Calu3 (cell line): ENCODE results near the gene ATP8A2. TPM values are rescaled to one million over a fixed set of nuclear protein-coding genes. Genes with fewer than 3 reads are reported as not detected.
"Not testable (repeated sequence)": the region's sequence is repeated elsewhere in the genome, so short reads cannot be mapped to it uniquely, and the experiment has no call there.

ENCODE experiments used
- BruUV-seq: library from RNA; stranded (reverse); fragments of 400-500 nt; replicated peaks from 2 replicates; lab custom pipeline; 2021; lab: Mats Ljungman, UMichigan
- CTCF ChIA-PET: fragments of 300-600 bp; sonication (Branson Sonifier 250); formaldehyde crosslinking; loops from one replicate; lab custom pipeline; 2022; ENCODE audit warnings: antibody characterized with exemption; lab: Charles Lee
- DNase-seq: peaks from one replicate; pipeline ENCODE4 v3.0.0; 2022
- H3K27ac Mint-ChIP-seq: one replicate; pipeline ENCODE4 v1.8.0; 2022; ENCODE audit warnings: mixed read lengths; ENCODE audit not compliant: unreplicated experiment
- H3K27me3 Mint-ChIP-seq: one replicate; pipeline ENCODE4 v1.8.0; 2022; ENCODE audit warnings: mixed read lengths; ENCODE audit not compliant: unreplicated experiment
- H3K36me3 Mint-ChIP-seq: one replicate; pipeline ENCODE4 v1.8.0; 2022; ENCODE audit warnings: mild to moderate bottlenecking, moderate library complexity, mixed read lengths; ENCODE audit not compliant: insufficient read depth, unreplicated experiment
- H3K4me1 Mint-ChIP-seq: one replicate; pipeline ENCODE4 v1.8.0; 2022; ENCODE audit warnings: mild to moderate bottlenecking, low read depth, mixed read lengths; ENCODE audit not compliant: unreplicated experiment
- H3K4me3 Mint-ChIP-seq: one replicate; pipeline ENCODE4 v1.8.0; 2022; ENCODE audit warnings: mild to moderate bottlenecking, low read depth, moderate library complexity, mixed read lengths; ENCODE audit not compliant: unreplicated experiment
- H3K9me3 Mint-ChIP-seq: one replicate; pipeline ENCODE4 v1.8.0; 2022; ENCODE audit warnings: low read depth, mixed read lengths; ENCODE audit not compliant: unreplicated experiment
- intact Hi-C: fragments of 100-400 bp; cut with micrococcal nuclease; formaldehyde crosslinking; loops from one replicate; pipeline ENCODE4 v1.10.0; 2022; ENCODE audit not compliant: unreplicated experiment
- total RNA-seq: library from RNA; stranded (reverse); gene quantifications from 2 replicates; pipeline ENCODE4 v1.2.3, GENCODE V29; 2022
- TF ChIP-seq, protein P1 (sequence below): fragments of 200-600 bp; IDR thresholded peaks from one replicate; pipeline ENCODE4 v1.8.0; 2022; ENCODE audit warnings: antibody characterized with exemption; ENCODE audit not compliant: unreplicated experiment

Gene ATP8A2
- total RNA-seq, 1 experiment from 2014 or later: 0.05 TPM

DNA sequence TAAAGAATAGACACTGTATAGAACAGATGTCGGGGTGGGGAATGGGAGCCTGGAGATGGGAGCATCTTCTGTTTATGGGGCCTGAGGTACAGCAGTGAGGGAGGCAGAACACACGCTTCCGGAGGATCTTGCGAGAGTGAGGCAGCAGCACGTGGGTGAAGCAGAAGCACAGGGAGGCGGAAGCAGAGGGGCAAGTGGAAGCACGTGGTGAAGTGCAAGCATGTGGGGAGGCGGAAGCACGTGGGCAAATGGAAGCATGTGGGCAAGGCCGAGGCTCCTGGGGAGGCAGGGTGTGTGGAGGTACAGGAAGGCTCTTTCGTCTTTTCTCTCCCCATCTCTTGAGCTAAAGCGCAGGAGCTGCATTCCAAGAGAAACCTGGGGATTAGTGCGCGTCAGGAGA lies 198.4 kb downstream of the ATP8A2 start:
- Mint-ChIP-seq H3K9me3 (no peaks in the 10 kb centered on the region), H3K27me3 (peaks cover 80% of the 10 kb centered on the region), H3K27ac (no peak overlapping the region), H3K36me3 (no peaks in the 10 kb centered on the region), H3K4me1 (no peaks in the 10 kb centered on the region), H3K4me3 (no peak overlapping the region)
- DNase-seq: no peak
- no TSS peak for BruUV-seq
- TF ChIP-seq, protein P1, sequence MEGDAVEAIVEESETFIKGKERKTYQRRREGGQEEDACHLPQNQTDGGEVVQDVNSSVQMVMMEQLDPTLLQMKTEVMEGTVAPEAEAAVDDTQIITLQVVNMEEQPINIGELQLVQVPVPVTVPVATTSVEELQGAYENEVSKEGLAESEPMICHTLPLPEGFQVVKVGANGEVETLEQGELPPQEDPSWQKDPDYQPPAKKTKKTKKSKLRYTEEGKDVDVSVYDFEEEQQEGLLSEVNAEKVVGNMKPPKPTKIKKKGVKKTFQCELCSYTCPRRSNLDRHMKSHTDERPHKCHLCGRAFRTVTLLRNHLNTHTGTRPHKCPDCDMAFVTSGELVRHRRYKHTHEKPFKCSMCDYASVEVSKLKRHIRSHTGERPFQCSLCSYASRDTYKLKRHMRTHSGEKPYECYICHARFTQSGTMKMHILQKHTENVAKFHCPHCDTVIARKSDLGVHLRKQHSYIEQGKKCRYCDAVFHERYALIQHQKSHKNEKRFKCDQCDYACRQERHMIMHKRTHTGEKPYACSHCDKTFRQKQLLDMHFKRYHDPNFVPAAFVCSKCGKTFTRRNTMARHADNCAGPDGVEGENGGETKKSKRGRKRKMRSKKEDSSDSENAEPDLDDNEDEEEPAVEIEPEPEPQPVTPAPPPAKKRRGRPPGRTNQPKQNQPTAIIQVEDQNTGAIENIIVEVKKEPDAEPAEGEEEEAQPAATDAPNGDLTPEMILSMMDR: no peak
- CTCF ChIA-PET: no interaction called here
- intact Hi-C loops: loop anchor here (10.0 kb wide), 1 partner anchor 255 kb away; no protein-coding TSS in a partner anchor

DNA sequence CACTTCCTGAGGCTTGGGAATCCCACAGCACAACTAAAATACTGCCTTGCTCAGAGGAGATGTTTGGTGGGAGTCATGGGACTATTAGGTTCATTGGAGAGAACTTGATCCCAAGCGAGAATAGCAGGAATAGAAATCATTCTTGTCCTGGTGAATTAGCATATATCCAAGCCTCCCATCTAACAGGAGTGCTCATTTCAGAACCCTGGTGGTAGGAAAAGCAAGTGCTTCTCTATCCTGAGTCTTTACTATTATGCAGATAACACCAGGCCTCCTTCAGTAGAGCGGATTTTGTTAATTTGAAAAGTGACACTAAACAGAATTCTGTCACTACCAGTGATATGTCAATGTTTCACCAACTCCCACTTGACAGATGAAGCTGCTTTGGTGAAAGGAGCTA lies 199.5 kb downstream of the ATP8A2 start:
- CTCF ChIA-PET: no interaction called here
- Mint-ChIP-seq H3K27ac (no peak overlapping the region), H3K9me3 (no peaks in the 10 kb centered on the region), H3K4me1 (no peaks in the 10 kb centered on the region), H3K27me3 (peaks cover 83% of the 10 kb centered on the region), H3K36me3 (no peaks in the 10 kb centered on the region), H3K4me3 (no peak overlapping the region)
- DNase-seq: no peak
- intact Hi-C loops: loop anchor here (10.0 kb wide), 1 partner anchor 254 kb away; no protein-coding TSS in a partner anchor
- TF ChIP-seq, protein P1: no peak
- BruUV-seq: no TSS peak

DNA sequence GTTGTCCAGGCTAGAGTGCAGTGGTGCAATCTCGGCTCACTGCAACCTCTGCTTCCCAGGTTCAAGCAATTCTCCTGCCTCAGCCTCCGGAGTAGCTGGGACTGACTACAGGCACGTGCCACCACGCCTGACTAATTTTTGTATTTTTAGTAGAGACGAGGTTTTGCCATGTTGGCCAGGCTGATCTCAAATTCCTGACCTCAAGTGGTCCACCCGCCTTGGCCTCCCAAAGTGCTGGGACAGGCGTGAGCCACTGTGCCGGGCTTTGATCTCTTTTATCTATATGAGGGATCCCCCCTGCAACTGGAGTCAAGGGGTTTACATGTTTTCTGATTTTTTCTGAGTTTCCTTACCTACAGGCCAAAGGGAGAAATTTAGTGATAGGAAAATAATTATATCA lies 200.4 kb downstream of the ATP8A2 start:
- DNase-seq, H3K4me1 Mint-ChIP-seq, H3K36me3 Mint-ChIP-seq, CTCF ChIA-PET, H3K27ac Mint-ChIP-seq, H3K9me3 Mint-ChIP-seq, H3K4me3 Mint-ChIP-seq, BruUV-seq: not testable (repeated sequence)
- intact Hi-C loops: loop anchor here (10.0 kb wide), 1 partner anchor 253 kb away; no protein-coding TSS in a partner anchor
- peaks cover 83% of the 10 kb centered on the region for H3K27me3 Mint-ChIP-seq

DNA sequence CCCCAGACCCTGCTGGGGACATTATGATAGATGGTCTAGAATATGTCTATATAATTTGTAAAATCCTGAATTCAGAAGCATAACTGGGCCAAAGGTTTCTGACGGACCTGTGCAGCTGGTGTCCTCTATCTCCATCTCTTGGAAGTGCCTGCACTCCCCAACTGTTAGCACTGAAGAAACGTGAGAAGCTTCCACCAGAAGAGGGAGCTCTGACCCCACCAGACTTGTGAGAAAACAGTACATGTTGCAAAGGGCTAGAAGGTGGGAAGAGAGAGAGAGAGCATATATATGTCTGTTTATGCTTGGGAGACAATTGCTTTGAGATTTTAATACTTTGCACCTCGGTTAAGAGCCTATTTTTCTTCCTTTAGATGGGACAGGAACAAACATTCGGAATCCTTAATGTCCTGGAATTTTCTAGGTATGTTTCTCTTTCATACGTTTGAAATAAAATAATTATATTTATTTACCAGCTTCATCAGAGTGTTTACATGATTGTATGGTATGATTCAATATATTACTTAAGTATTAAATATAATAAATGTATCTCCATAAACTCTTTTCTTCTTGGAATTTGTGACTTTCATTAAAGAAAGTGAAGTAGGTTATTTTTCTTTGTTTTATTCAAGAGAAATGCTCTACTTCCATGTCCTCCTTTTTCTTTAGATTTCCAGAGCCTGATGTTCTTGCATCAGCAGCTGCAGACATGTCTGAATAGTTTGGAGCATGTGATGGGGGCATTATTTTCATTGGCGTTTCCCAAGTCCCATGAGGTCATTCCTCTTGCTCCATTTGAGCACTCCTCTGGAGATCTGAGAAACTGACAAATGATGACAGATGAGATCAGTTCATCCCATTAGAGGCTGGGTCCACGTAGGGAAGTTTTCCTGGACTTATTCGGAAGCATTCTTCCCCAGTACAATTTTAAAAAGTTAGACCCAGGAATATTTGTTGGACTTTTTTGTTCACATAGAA lies 202.9 kb downstream of the ATP8A2 start:
- no peak overlapping the region for H3K27ac Mint-ChIP-seq

More for the DNA sequence above, 202.9 kb downstream of the ATP8A2 start:
- BruUV-seq: no TSS peak
- intact Hi-C loops: loop anchor here (2.0 to 10.0 kb wide), 3 partner anchors 250 to 538 kb away; no protein-coding TSS in a partner anchor
- H3K9me3 Mint-ChIP-seq: no peaks in the 10 kb centered on the region
- H3K27me3 Mint-ChIP-seq: peaks cover 80% of the 10 kb centered on the region
- no peaks in the 10 kb centered on the region for H3K36me3 Mint-ChIP-seq
- CTCF ChIA-PET: interaction anchor here (0.6 to 0.8 kb wide), 3 partner anchors 239 to 498 kb away, joined by 3 to 4 read pairs (median 3); no protein-coding TSS in a partner anchor
- TF ChIP-seq, protein P1: peak; percentile 40
- DNase-seq: peak; percentile 71
- H3K4me1 Mint-ChIP-seq: no peaks in the 10 kb centered on the region
- H3K4me3 Mint-ChIP-seq: no peak overlapping the region
